Heart left ventricle (tissue), 13 donors: ENCODE results near the gene GPR180.

Source experiments
- CTCF ChIP-seq, 12 donors: fragments of 200-600 bp; sonication (generic) in 4 of 12; IDR thresholded peaks; one replicate each; pipeline versions ENCODE4 v1.5.0 to v1.8.0; 2018 to 2022; ENCODE audit warnings: antibody characterized with exemption in 12 of 12, mild to moderate bottlenecking in 5 of 12
- POLR2A ChIP-seq, 2 donors: fragments of 450-650 bp; IDR thresholded peaks; one replicate each; pipeline ENCODE4 v1.6.1; 2017; ENCODE audit warnings: antibody characterized with exemption in 2 of 2, mild to moderate bottlenecking in 2 of 2, moderate library complexity in 2 of 2
- donor health status: ischemic (EF 13 %, LVEDD 7.1; RV severe dilation, severe dysfunction).
- donor health status: DM: no; HTN: yes; CAD: no.
- donor health status: DM: no; HTN: no; CAD: no.
- donor health status: ischemic (EF 25% LVEDD 6.9; RV normal size, moderate dysfunction).
- donor health status: ischemic (EF 25% LVEDD 5.7; RV mildly dilated, moderate dysfunction).
- donor health status: ischemic (EF 35%, LVEDD 5.7; RV mildly dilated, moderate dysfunction).
- donor health status: nonischemic (EF 11% LVEDD 7.7; RV severe dilation, severe dysfunction).
- donor health status: DM: yes; HTN: yes; CAD: no.
- donor health status: PGD.
- donor health status: ischemic (EF 29% LVEDD 5.4; RV normal size, mild dysfunction).
- donor health status: nonischemic (EF 23%, LVEDD 6.1; RV moderate dilation, normal function).

- TF ChIP-seq CTCF (IDR thresholded peaks at IDR 0.05), result no peak
- no peak for TF ChIP-seq POLR2A (IDR thresholded peaks at IDR 0.05)
These were observed 57.9 kb downstream of the GPR180 start for GRCh38 chr13:94659598-94659946.
